Ascending aorta (tissue), 2 donors: ENCODE data around the gene ZNF714. TPM values are rescaled to one million over a fixed set of nuclear protein-coding genes. Genes with fewer than 3 reads are reported as not detected.

ENCODE experiments used
- DNase-seq, 2 donors: peaks; one replicate each; pipeline ENCODE4 v3.0.0-alpha.2; 2019; ENCODE audit warnings: low spot score in 2 of 2
- H3K27ac ChIP-seq, 2 donors: fragments of 200-600 bp; sonication (generic); one replicate each; pipeline ENCODE4 v1.5.1; 2016 to 2017; ENCODE audit warnings: mild to moderate bottlenecking in 1 of 2
- H3K27me3 ChIP-seq: fragments of 200-600 bp; sonication (generic); one replicate; pipeline ENCODE4 v1.5.1; 2017
- H3K36me3 ChIP-seq, 2 donors: fragments of 200-600 bp; sonication (generic); one replicate each; pipeline ENCODE4 v1.5.1; 2016
- H3K4me1 ChIP-seq, 2 donors: fragments of 200-600 bp; sonication (generic); one replicate each; pipeline ENCODE4 v1.5.1; 2016 to 2017; ENCODE audit warnings: mild to moderate bottlenecking in 1 of 2
- H3K4me3 ChIP-seq, 2 donors: fragments of 200-600 bp; sonication (generic); one replicate each; pipeline ENCODE4 v1.5.1; 2016 to 2017; ENCODE audit warnings: mild to moderate bottlenecking in 1 of 2
- H3K9me3 ChIP-seq, 2 donors: fragments of 200-600 bp; sonication (generic); one replicate each; pipeline ENCODE4 v1.5.1; 2016
- CTCF ChIP-seq, 3 experiments: fragments of 200-600 bp in 2 of 3; fragments of 450-650 bp in 1 of 3; sonication (generic) in 2 of 3; IDR thresholded peaks; one replicate each; pipeline ENCODE4 v1.5.1; 2016 to 2019; ENCODE audit warnings: antibody characterized with exemption in 3 of 3, mild to moderate bottlenecking in 1 of 3, moderate library complexity in 1 of 3
- intact Hi-C: fragments of 100-400 bp; cut with DNase I; formaldehyde crosslinking; loops from one replicate; pipeline ENCODE4 v1.15.1; 2023
- total RNA-seq: library from RNA; depleted of rRNA; stranded (reverse); fragments of >200 nt; gene quantifications from one replicate; pipeline ENCODE4 v1.1.0, GENCODE V29; 2016

The ZNF714 gene
- total RNA-seq, 1 donor from 2014 or later = 10.6 TPM

- Histone ChIP-seq H3K27ac (no peak overlapping the region), H3K4me3 (no peak overlapping the region), H3K27me3 (no peaks in the 10 kb centered on the region), H3K36me3 (peaks cover 2 to 39% of the 10 kb centered on the region in 2 donors), H3K4me1 (no peaks in the 10 kb centered on the region), H3K9me3 (peaks cover 0 to 33% of the 10 kb centered on the region in 2 donors)
- TF ChIP-seq CTCF (IDR thresholded peaks at IDR 0.05) = no peak
- no peak for DNase-seq
- intact Hi-C loops = no loop called here
Measured at GRCh38 chr19:21065336-21065735, 16.7 kb upstream of the ZNF714 start.

GRCh38 chr19:21084343-21084742 is 2.3 kb downstream of the ZNF714 start:
- H3K4me3 ChIP-seq = no peak overlapping the region
- no peaks in the 10 kb centered on the region for H3K4me1 ChIP-seq
- intact Hi-C loops = no loop called here
- no peak for TF ChIP-seq CTCF (IDR thresholded peaks at IDR 0.05)
- no peak for DNase-seq
- no peaks in the 10 kb centered on the region for H3K27me3 ChIP-seq
- no peaks in the 10 kb centered on the region for H3K36me3 ChIP-seq
- H3K9me3 ChIP-seq = no peaks in the 10 kb centered on the region
- H3K27ac ChIP-seq = no peak overlapping the region

- H3K27me3 ChIP-seq = no peaks in the 10 kb centered on the region
- no peak overlapping the region for H3K27ac ChIP-seq
- no peak overlapping the region for H3K4me3 ChIP-seq
- no peak for TF ChIP-seq CTCF (IDR thresholded peaks at IDR 0.05)
- H3K9me3 ChIP-seq = no peaks in the 10 kb centered on the region
- intact Hi-C loops = no loop called here
- H3K36me3 ChIP-seq = no peaks in the 10 kb centered on the region
- DNase-seq = no peak
- no peaks in the 10 kb centered on the region for H3K4me1 ChIP-seq
Measured at GRCh38 chr19:21087871-21088270, 5.9 kb downstream of the ZNF714 start.

GRCh38 chr19:21092109-21092508 is 10.1 kb downstream of the ZNF714 start:
- Histone ChIP-seq H3K4me3 (no peak overlapping the region), H3K9me3 (no peaks in the 10 kb centered on the region), H3K27me3 (no peaks in the 10 kb centered on the region), H3K36me3 (no peaks in the 10 kb centered on the region), H3K4me1 (no peaks in the 10 kb centered on the region), H3K27ac (no peak overlapping the region)
- DNase-seq = no peak
- intact Hi-C loops = no loop called here
- TF ChIP-seq CTCF (IDR thresholded peaks at IDR 0.05) = no peak

- DNase-seq = no peak
- Histone ChIP-seq H3K36me3 (no peaks in the 10 kb centered on the region), H3K27me3 (no peaks in the 10 kb centered on the region)
Measured at GRCh38 chr19:21094347-21095025, 12.5 kb downstream of the ZNF714 start.

More at GRCh38 chr19:21094347-21095025, 12.5 kb downstream of the ZNF714 start:
- Histone ChIP-seq H3K4me1 (no peaks in the 10 kb centered on the region), H3K27ac (no peak overlapping the region), H3K9me3 (no peaks in the 10 kb centered on the region), H3K4me3 (no peak overlapping the region)
- intact Hi-C loops = no loop called here
- TF ChIP-seq CTCF (IDR thresholded peaks at IDR 0.05) = no peak
